HepG2 (cell line): Measurements from ENCODE around the gene CAMK1G. TPM values are rescaled to one million over a fixed set of nuclear protein-coding genes. Genes with fewer than 3 reads are reported as not detected.

Experiments
- ATAC-seq: fragments of 200-7000 bp; cut with Tn5 transposase; 3 replicates; pipeline ENCODE4 v1.9.1; 2020; ENCODE audit warnings: mild to moderate bottlenecking, moderate library complexity
- BruUV-seq: library from RNA; stranded (reverse); fragments of 400-500 nt; replicated peaks from 2 replicates; lab custom pipeline; 2021; lab: Mats Ljungman, UMichigan
- CTCF ChIA-PET: fragments of 300-600 bp; formaldehyde crosslinking; extraction: SDS; loops from one replicate; lab custom pipeline; 2021; ENCODE audit warnings: low total read pairs, inconsistent platforms, low intra/inter-chr PET ratio; lab: Yijun Ruan, JAX
- POLR2A ChIA-PET: fragments of 350-600 bp; sonication (Branson Sonifier 250); formaldehyde crosslinking; loops from one replicate; lab custom pipeline; 2020; ENCODE audit warnings: antibody characterized with exemption, inconsistent platforms; lab: Yijun Ruan, JAX
- DNase-seq: peaks from one replicate; pipeline ENCODE4 v3.0.0-alpha.2; 2015; ENCODE audit warnings: low spot score
- FAIRE-seq: peaks from 3 replicates; lab custom pipeline; 2011; peaks lifted over from hg19 to GRCh38; lab: Jason Lieb, UNC
- H2AFZ ChIP-seq: one replicate; pipeline ENCODE4 v1.6.1; 2011; ENCODE audit warnings: low read length, inconsistent platforms
- H3K27ac ChIP-seq: fragments of 300-600 bp; 3 replicates; pipeline ENCODE4 v1.8.0; 2011; ENCODE audit warnings: mixed run types, mild to moderate bottlenecking, mixed read lengths, low read length, inconsistent platforms; ENCODE audit not compliant: insufficient read depth; ENCODE audit errors: extremely low read length
- H3K27me3 ChIP-seq, 2 experiments: fragments of 200-600 bp in 1 of 2; 2 replicates in 1 of 2; 3 replicates in 1 of 2; pipeline versions ENCODE4 v1.6.0 to v1.8.0; 2011; ENCODE audit warnings: low read length in 2 of 2, mild to moderate bottlenecking in 2 of 2, moderate library complexity in 2 of 2, inconsistent platforms in 1 of 2; ENCODE audit not compliant: insufficient read depth in 2 of 2, control insufficient read depth in 1 of 2
- H3K36me3 ChIP-seq, 2 experiments: fragments of 200-600 bp in 1 of 2; replicated peaks in 1 of 2; 2 replicates in 1 of 2; 3 replicates in 1 of 2; pipeline versions ENCODE4 v1.5.1 to v1.8.0; 2011; ENCODE audit warnings: low read length in 2 of 2, inconsistent platforms in 1 of 2; ENCODE audit not compliant: insufficient read depth in 2 of 2, control insufficient read depth in 1 of 2
- H3K4me1 ChIP-seq: 2 replicates; pipeline ENCODE4 v1.5.1; 2012; ENCODE audit warnings: low read length, inconsistent platforms; ENCODE audit not compliant: insufficient read depth
- H3K4me2 ChIP-seq: 2 replicates; pipeline ENCODE4 v1.6.0; 2011; ENCODE audit warnings: low read depth, low read length, inconsistent platforms
- H3K4me3 ChIP-seq, 3 experiments: fragments of 200-600 bp in 1 of 3; sonication (generic), shearing (Covaris generic) in 1 of 3; replicated peaks in 1 of 3; 2 replicates each; pipeline ENCODE4 v1.5.1; 2011 to 2016; ENCODE audit warnings: low read length in 3 of 3, inconsistent platforms in 2 of 3, low read depth in 2 of 3, mild to moderate bottlenecking in 2 of 3, control low read depth in 1 of 3, mixed read lengths in 1 of 3; ENCODE audit not compliant: insufficient read depth in 1 of 3
- H3K79me2 ChIP-seq: one replicate; pipeline ENCODE4 v1.6.1; 2011; ENCODE audit warnings: low read length, inconsistent platforms; ENCODE audit not compliant: insufficient read depth
- H3K9ac ChIP-seq: 2 replicates; pipeline ENCODE4 v1.6.0; 2011; ENCODE audit warnings: mild to moderate bottlenecking, low read depth, low read length, inconsistent platforms; ENCODE audit not compliant: insufficient read depth
- H3K9me3 ChIP-seq: 2 replicates; pipeline ENCODE4 v1.5.1; 2012; ENCODE audit warnings: mild to moderate bottlenecking, low read length
- H4K20me1 ChIP-seq: 2 replicates; pipeline ENCODE4 v1.6.0; 2011; ENCODE audit warnings: inconsistent platforms, mild to moderate bottlenecking, low read length, moderate library complexity; ENCODE audit not compliant: insufficient read depth
- HDAC6 ChIP-seq: fragments of 200-600 bp; sonication (generic); IDR thresholded peaks from 2 replicates; pipeline ENCODE4 v1.7.0; 2017; ENCODE audit warnings: mild to moderate bottlenecking, antibody characterized with exemption, low read length, low read depth
- NR3C1 ChIP-seq: sonication (generic); formaldehyde crosslinking; IDR thresholded peaks from 2 replicates; pipeline ENCODE4 v1.4.0; 2020; ENCODE audit warnings: missing genetic modification reagents
- PAXIP1 ChIP-seq: sonication (generic); formaldehyde crosslinking; conservative IDR thresholded peaks from 2 replicates; pipeline ENCODE4 v1.4.0; 2020; ENCODE audit warnings: mild to moderate bottlenecking, missing genetic modification reagents, moderate library complexity
- XBP1 ChIP-seq: sonication (generic); formaldehyde crosslinking; IDR thresholded peaks from 2 replicates; pipeline ENCODE4 v1.5.0; 2020; ENCODE audit warnings: missing genetic modification reagents
- ZIK1 ChIP-seq: sonication (generic); formaldehyde crosslinking; IDR thresholded peaks from 2 replicates; pipeline ENCODE4 v1.5.0; 2020; ENCODE audit warnings: mild to moderate bottlenecking, low read depth, missing genetic modification reagents, borderline replicate concordance
- ZNF235 ChIP-seq: sonication (generic); formaldehyde crosslinking; IDR thresholded peaks from 2 replicates; pipeline ENCODE4 v1.8.1; 2023; ENCODE audit warnings: mild to moderate bottlenecking, missing genetic modification reagents, borderline replicate concordance
- ZNF446 ChIP-seq: sonication (generic); formaldehyde crosslinking; IDR thresholded peaks from 2 replicates; pipeline ENCODE4 v1.5.0; 2020; ENCODE audit warnings: mild to moderate bottlenecking, missing genetic modification reagents
- WGBS: methylation state at CpG from one replicate; pipeline ENCODE4 v1.1.6; 2017; ENCODE audit warnings: low lambda C conversion rate; 5-methylcytosine and 5-hydroxymethylcytosine counted together
- in situ Hi-C: cut with HindIII; loops from 2 replicates; pipeline ENCODE4 v1.10.0; 2017; ENCODE audit warnings: low pct_unique_long_range_greater_than_20kb; ENCODE audit not compliant: extremely low pct_ligation_motif_present
- intact Hi-C: fragments of 100-400 bp; cut with micrococcal nuclease; formaldehyde crosslinking; loops from one replicate; pipeline ENCODE4 v1.10.0; 2022; ENCODE audit not compliant: unreplicated experiment
- polyA plus RNA-seq, 8 experiments: library from polyadenylated mRNA; depleted of rRNA in 3 of 8; stranded (reverse) in 7 of 8; unstranded in 1 of 8; fragments of >200 nt; fragmentation: Illumina TruSeq in 4 of 8; extraction: Trizol in 4 of 8; gene quantifications; 2 replicates each; pipeline versions ENCODE4 v1.2.1 to v1.2.3, GENCODE V29; 2011 to 2016; ENCODE audit warnings: low read depth in 4 of 8, missing spikeins in 1 of 8, mixed read lengths in 1 of 8; ENCODE audit not compliant: insufficient read depth in 1 of 8
- total RNA-seq, 5 experiments: library from RNA; depleted of rRNA; stranded (reverse); fragments of >200 nt; fragmentation: Illumina TruSeq; extraction: Trizol; gene quantifications; 2 replicates each; pipeline ENCODE4 v1.2.3, GENCODE V29; 2016; ENCODE audit warnings: low read depth in 1 of 5

Gene CAMK1G
- total and polyA plus RNA-seq, 2 of the 13 experiments (the other 11 are each of a cell fraction or from before 2014, with no cell fraction given): not detected

GRCh38 chr1:209546390-209547085 is 37.0 kb upstream of the CAMK1G start:
- in situ Hi-C loops (no loop called here), intact Hi-C loops (no loop called here)
- H3K4me2 ChIP-seq: no peak overlapping the region
- TF ChIP-seq ZNF235 (CRISPR knock-in tag): no peak
- no peak for TF ChIP-seq HDAC6
- TF ChIP-seq ZIK1: no peak
- TF ChIP-seq ZNF446 (CRISPR knock-in tag): no peak
- TF ChIP-seq PAXIP1 (CRISPR knock-in tag): no peak
- TF ChIP-seq NR3C1: no peak
- no peak for TF ChIP-seq XBP1 (CRISPR knock-in tag)
- CTCF ChIA-PET: no interaction called here
- H3K4me1 ChIP-seq: no peaks in the 10 kb centered on the region
- H2AFZ ChIP-seq: no peak overlapping the region
- no peak overlapping the region for H3K27ac ChIP-seq
- no peaks in the 10 kb centered on the region for H3K27me3 ChIP-seq
- WGBS: 28% methylated on average over 5 of the region's 5 CpGs
- no peaks in the 10 kb centered on the region for H3K36me3 ChIP-seq
- DNase-seq (no peak), ATAC-seq (no peak), FAIRE-seq (no peak)
- no peak overlapping the region for H3K9ac ChIP-seq
- H3K9me3 ChIP-seq: no peaks in the 10 kb centered on the region
- POLR2A ChIA-PET: no interaction called here
- no peaks in the 10 kb centered on the region for H4K20me1 ChIP-seq
- BruUV-seq: no TSS peak
- no peak overlapping the region for H3K4me3 ChIP-seq
- no peaks in the 10 kb centered on the region for H3K79me2 ChIP-seq
